Measurements from ENCODE around the gene TH.

Gene TH

GRCh38 chr11:2138431-2139122 lies 33.0 kb downstream of the TH start:
- Histone ChIP-seq H3K4me1 (ENCODE audit: control insufficient read depth in 1 of 2, insufficient read depth in 1 of 2, low read depth in 1 of 2, low read length in 1 of 2) (no peaks in the 10 kb centered on the region), H3K4me3 (ENCODE audit: low read depth in 1 of 2, low read length in 1 of 2) (no peak overlapping the region), H3K27me3 (peaks cover 100% of the 10 kb centered on the region), H3K9me3 (no peaks in the 10 kb centered on the region), H3K36me3 (no peaks in the 10 kb centered on the region), H3K27ac (no peak overlapping the region)
- no peak for TF ChIP-seq CTCF (IDR thresholded peaks at IDR 0.05)

GRCh38 chr11:2138068-2138430 lies 33.6 kb downstream of the TH start:
- Histone ChIP-seq H3K9me3 (no peaks in the 10 kb centered on the region), H3K27ac (no peak overlapping the region), H3K4me1 (ENCODE audit: control insufficient read depth in 1 of 2, insufficient read depth in 1 of 2, low read depth in 1 of 2, low read length in 1 of 2) (no peaks in the 10 kb centered on the region), H3K36me3 (no peaks in the 10 kb centered on the region), H3K4me3 (ENCODE audit: low read depth in 1 of 2, low read length in 1 of 2) (no peak overlapping the region), H3K27me3 (peaks cover 100% of the 10 kb centered on the region)
- no peak for TF ChIP-seq CTCF (IDR thresholded peaks at IDR 0.05)

- peaks cover 100% of the 10 kb centered on the region for H3K27me3 ChIP-seq
- no peaks in the 10 kb centered on the region for H3K4me1 ChIP-seq (ENCODE audit: control insufficient read depth in 1 of 2, insufficient read depth in 1 of 2, low read depth in 1 of 2, low read length in 1 of 2)
- H3K36me3 ChIP-seq = no peaks in the 10 kb centered on the region
- no peak overlapping the region for H3K4me3 ChIP-seq (ENCODE audit: low read depth in 1 of 2, low read length in 1 of 2)
- no peak for TF ChIP-seq CTCF (IDR thresholded peaks at IDR 0.05)
- H3K9me3 ChIP-seq = no peaks in the 10 kb centered on the region
- no peak overlapping the region for H3K27ac ChIP-seq
These were observed 34.2 kb downstream of the TH start for GRCh38 chr11:2137202-2138067.

- H3K27me3 ChIP-seq = peaks cover 100% of the 10 kb centered on the region
- H3K9me3 ChIP-seq = no peaks in the 10 kb centered on the region
- no peaks in the 10 kb centered on the region for H3K4me1 ChIP-seq (ENCODE audit: control insufficient read depth in 1 of 2, insufficient read depth in 1 of 2, low read depth in 1 of 2, low read length in 1 of 2)
- no peaks in the 10 kb centered on the region for H3K36me3 ChIP-seq
- no peak overlapping the region for H3K27ac ChIP-seq
- no peak for TF ChIP-seq CTCF (IDR thresholded peaks at IDR 0.05)
- no peak overlapping the region for H3K4me3 ChIP-seq (ENCODE audit: low read depth in 1 of 2, low read length in 1 of 2)
These were observed 34.7 kb downstream of the TH start for GRCh38 chr11:2136952-2137201.

- H3K27ac ChIP-seq = no peak overlapping the region
- H3K4me1 ChIP-seq (ENCODE audit: control insufficient read depth in 1 of 2, insufficient read depth in 1 of 2, low read depth in 1 of 2, low read length in 1 of 2) = no peaks in the 10 kb centered on the region
- no peaks in the 10 kb centered on the region for H3K36me3 ChIP-seq
- TF ChIP-seq CTCF (IDR thresholded peaks at IDR 0.05) = no peak
- peaks cover 100% of the 10 kb centered on the region for H3K27me3 ChIP-seq
- H3K4me3 ChIP-seq (ENCODE audit: low read depth in 1 of 2, low read length in 1 of 2) = no peak overlapping the region
- no peaks in the 10 kb centered on the region for H3K9me3 ChIP-seq
These were observed 35.2 kb downstream of the TH start for GRCh38 chr11:2136209-2136951.
